ENCODE results near the gene MCM7. TPM values are rescaled to one million over a fixed set of nuclear protein-coding genes. Genes with fewer than 3 reads are reported as not detected.

The MCM7 gene
- total and polyA plus RNA-seq, 2 of the 4 experiments (the other 2 are of a cell fraction): 104 to 137 TPM

DNA sequence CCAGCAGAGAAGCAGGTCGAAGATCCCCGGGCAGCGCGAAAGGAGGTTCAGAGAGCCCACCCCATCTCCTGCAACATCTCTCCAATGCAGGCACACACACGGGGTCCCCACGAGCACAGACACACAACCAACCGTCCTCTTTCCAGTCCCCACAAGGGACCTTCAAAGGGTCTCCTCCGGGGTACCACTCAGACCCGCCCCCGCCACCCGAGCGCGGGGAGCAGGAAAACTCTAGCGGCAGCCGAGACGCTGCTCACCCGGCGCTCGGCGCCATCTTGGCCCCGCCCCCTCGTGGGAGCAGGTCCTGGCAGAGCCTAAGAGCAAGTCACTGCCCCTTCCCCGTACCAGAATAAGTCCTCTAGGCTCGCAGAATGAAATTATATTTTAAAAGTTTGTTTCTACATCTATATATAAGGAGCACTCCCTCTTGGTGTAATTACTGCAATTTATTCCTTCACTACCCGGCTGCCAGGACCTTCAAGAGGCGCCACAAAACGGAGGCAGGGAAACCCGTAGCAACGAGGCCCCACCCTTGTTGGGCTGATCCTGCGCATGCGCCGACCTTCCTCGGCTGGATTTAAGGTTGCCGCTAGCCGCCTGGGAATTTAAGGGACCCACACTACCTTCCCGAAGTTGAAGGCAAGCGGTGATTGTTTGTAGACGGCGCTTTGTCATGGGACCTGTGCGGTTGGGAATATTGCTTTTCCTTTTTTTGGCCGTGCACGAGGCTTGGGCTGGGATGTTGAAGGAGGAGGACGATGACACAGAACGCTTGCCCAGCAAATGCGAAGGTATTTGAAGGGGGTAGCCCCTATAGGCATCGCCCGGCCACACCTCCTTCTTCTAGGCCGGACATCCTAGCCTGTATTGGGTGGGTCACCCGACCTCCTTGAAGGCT is 18.1 kb upstream of the MCM7 start, which contains the start of the genes CNPY4 and TAF6:
CNPY4 (plus strand) TSS at position 563 of the 898 bp plus-strand sequence; CDS start at position 674, 111 bp downstream.
TAF6 (minus strand) TSS at position 287 of the 898 bp plus-strand sequence. CDS start 5,149 bp downstream, outside the sequence.
- peak within 1 kb of the TSS; percentile 67 for H4K91ac ChIP-seq (ENCODE audit: insufficient read depth, low read depth, low read length)
- H3K56ac ChIP-seq (ENCODE audit: extremely low read depth, insufficient read depth, low read length): peak within 1 kb of the TSS; percentile 91
- peak within 1 kb of the TSS; percentile 96 for H3K4ac ChIP-seq (ENCODE audit: low read depth, low read length)
- TF ChIP-seq RCOR1 (IDR thresholded peaks at IDR 0.05; ENCODE audit: insufficient replicate concordance, low read length) (no peak), MXI1 (IDR thresholded peaks at IDR 0.05; ENCODE audit: borderline replicate concordance, low read depth, low read length) (peak; percentile 57), MAZ (IDR thresholded peaks at IDR 0.05; ENCODE audit: borderline replicate concordance, low read depth, low read length) (peak; percentile 92), CHD1 (IDR thresholded peaks at IDR 0.05; ENCODE audit: low read depth, low read length) (no peak), NFE2L2 (IDR thresholded peaks at IDR 0.05; ENCODE audit: low read depth, low read length) (no peak)
- TF ChIP-seq, protein P1, sequence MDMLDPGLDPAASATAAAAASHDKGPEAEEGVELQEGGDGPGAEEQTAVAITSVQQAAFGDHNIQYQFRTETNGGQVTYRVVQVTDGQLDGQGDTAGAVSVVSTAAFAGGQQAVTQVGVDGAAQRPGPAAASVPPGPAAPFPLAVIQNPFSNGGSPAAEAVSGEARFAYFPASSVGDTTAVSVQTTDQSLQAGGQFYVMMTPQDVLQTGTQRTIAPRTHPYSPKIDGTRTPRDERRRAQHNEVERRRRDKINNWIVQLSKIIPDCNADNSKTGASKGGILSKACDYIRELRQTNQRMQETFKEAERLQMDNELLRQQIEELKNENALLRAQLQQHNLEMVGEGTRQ (IDR thresholded peaks at IDR 0.05; ENCODE audit: low read depth, low read length): peak; percentile 24; the same call in 1 of the 2 replicates
- peak within 1 kb of the TSS; percentile 81 for H3K27ac ChIP-seq (ENCODE audit: insufficient read depth, low read length)
- H2BK5ac ChIP-seq (ENCODE audit: low read depth, low read length, poor library complexity, severe bottlenecking): peak within 1 kb of the TSS; percentile 91
- 0% methylated on average over 6 of the region's 49 CpGs; no CpG with 5 or more reads in 1 of the 2 experiments for WGBS, 2 experiments (ENCODE audit: extremely low coverage in 2 of 2, insufficient read length in 1 of 2)
- DNase-seq (peak; percentile 94), ATAC-seq (ENCODE audit: low read depth) (peak; percentile 90)
- peaks cover 23 to 46% of the 10 kb centered on the region in 2 experiments for H3K79me1 ChIP-seq (ENCODE audit: low read depth in 1 of 2, low read length in 2 of 2)
- H3K9me3 ChIP-seq (ENCODE audit: control insufficient read depth, insufficient read depth, low read length): no peaks in the 10 kb centered on the region
- dilution Hi-C loops (cut with HindIII; ENCODE audit: low sequenced_read_pairs, unreplicated experiment) (no loop called here), intact Hi-C loops (cut with micrococcal nuclease) (loop anchor here (2.0 kb wide), 1 partner anchor 19 kb away; the partner anchor contains the start of genes AP4M1 and MCM7), in situ Hi-C loops (cut with MboI; ENCODE audit: low sequenced_read_pairs) (no loop called here)
- BruUV-seq (replicated peaks): no TSS peak
- peaks cover 6% of the 10 kb centered on the region; the same call in 1 of the 2 replicates for H3K4me1 ChIP-seq (ENCODE audit: control insufficient read depth, insufficient read depth, low read length)
- POLR2A ChIA-PET (ENCODE audit: unreplicated experiment): no interaction called here
- H3K9me1 ChIP-seq (ENCODE audit: insufficient read depth, low read length): peaks cover 13% of the 10 kb centered on the region
- H2AK5ac ChIP-seq (ENCODE audit: low read depth, low read length): peak within 1 kb of the TSS; percentile 75
- H3K14ac ChIP-seq (replicated peaks; ENCODE audit: low read depth, low read length): peak within 1 kb of the TSS; percentile 99
- H2AK9ac ChIP-seq (replicated peaks; ENCODE audit: low read depth, low read length, poor library complexity): peak within 1 kb of the TSS; percentile 95
- H2BK15ac ChIP-seq (ENCODE audit: low read depth, low read length): peak within 1 kb of the TSS; percentile 55; the same call in 1 of the 3 replicates
- H4K20me1 ChIP-seq (ENCODE audit: insufficient read depth, low read length): no peaks in the 10 kb centered on the region; the same call in 1 of the 2 replicates
- peak within 1 kb of the TSS; percentile 83 for H2BK20ac ChIP-seq (ENCODE audit: low read depth, low read length)
- H3K18ac ChIP-seq (ENCODE audit: low read depth, low read length): peak within 1 kb of the TSS; percentile 50; the same call in 1 of the 2 replicates
- H4K5ac ChIP-seq (ENCODE audit: low read depth, low read length): peak within 1 kb of the TSS; percentile 26
- peaks cover 1% of the 10 kb centered on the region; the same call in 1 of the 2 replicates for H3K36me3 ChIP-seq (ENCODE audit: control insufficient read depth, insufficient read depth, low read length)
- H2BK120ac ChIP-seq (ENCODE audit: low read depth, low read length): peak within 1 kb of the TSS; percentile 95
- peak within 1 kb of the TSS; percentile 96 for H2AFZ ChIP-seq (replicated peaks; ENCODE audit: low read length, poor library complexity)
- peak within 1 kb of the TSS; percentile 48 to 82 for H4K8ac ChIP-seq (ENCODE audit: low read depth in 2 of 2, low read length in 2 of 2)
- H3K23ac ChIP-seq (ENCODE audit: low read depth, low read length): peak within 1 kb of the TSS; percentile 98
- H3K9ac ChIP-seq (ENCODE audit: low read depth, low read length): peak within 1 kb of the TSS; percentile 86
- peak within 1 kb of the TSS; percentile 80 for H3K4me3 ChIP-seq (ENCODE audit: insufficient read depth, low read depth, low read length)
- H3K27me3 ChIP-seq (ENCODE audit: control insufficient read depth, insufficient read depth, low read length): no peaks in the 10 kb centered on the region
- peak within 1 kb of the TSS; percentile 84 for H3K4me2 ChIP-seq (ENCODE audit: low read depth, low read length)
- CTCF ChIA-PET: interaction anchor here (0.5 kb wide), 1 partner anchor 24 kb away, joined by 6 read pairs; no protein-coding TSS in a partner anchor
